Right atrium auricular region (tissue), 2 donors: ENCODE measurements around the gene BRIP1. TPM values are rescaled to one million over a fixed set of nuclear protein-coding genes. Genes with fewer than 3 reads are reported as not detected.

Experiments
- DNase-seq: peaks from one replicate; pipeline ENCODE4 v3.0.0-alpha.2; 2019; ENCODE audit warnings: low spot score
- H3K27ac ChIP-seq, 2 donors: fragments of 200-600 bp; sonication (generic); 1 replicate in 1 of 2; 2 replicates in 1 of 2; pipeline ENCODE4 v1.5.1; 2016 to 2019
- H3K27me3 ChIP-seq, 2 donors: fragments of 200-600 bp; sonication (generic); one replicate each; pipeline versions ENCODE4 v1.5.1 to v1.6.0; 2017 to 2019
- H3K36me3 ChIP-seq: fragments of 200-600 bp; sonication (generic); one replicate; pipeline ENCODE4 v1.5.1; 2016
- H3K4me1 ChIP-seq, 2 donors: fragments of 200-600 bp; sonication (generic); one replicate each; pipeline versions ENCODE4 v1.5.1 to v1.6.0; 2017 to 2019
- H3K4me3 ChIP-seq, 2 donors: fragments of 200-600 bp; sonication (generic); 1 replicate in 1 of 2; 2 replicates in 1 of 2; pipeline ENCODE4 v1.5.1; 2017 to 2019; ENCODE audit warnings: mild to moderate bottlenecking in 1 of 2, moderate library complexity in 1 of 2
- H3K9me3 ChIP-seq, 2 donors: fragments of 200-600 bp; sonication (generic); one replicate each; pipeline ENCODE4 v1.5.1; 2019
- total RNA-seq, 2 donors: library from RNA; depleted of rRNA; stranded (reverse); fragments of >200 nt; gene quantifications; one replicate each; pipeline ENCODE4 v1.1.0, GENCODE V29; 2016
- TF ChIP-seq, protein P1 (sequence below), 2 donors: fragments of 200-600 bp; sonication (generic); IDR thresholded peaks; one replicate each; pipeline ENCODE4 v1.5.1; 2019; ENCODE audit warnings: antibody characterized with exemption in 2 of 2

The BRIP1 gene
- total RNA-seq, 2 donors from 2014 or later = not detected

- Histone ChIP-seq H3K4me3 (no peak overlapping the region), H3K27ac (no peak overlapping the region), H3K9me3 (peaks cover 0 to 14% of the 10 kb centered on the region in 2 donors), H3K36me3 (no peaks in the 10 kb centered on the region), H3K4me1 (no peaks in the 10 kb centered on the region), H3K27me3 (no peaks in the 10 kb centered on the region)
- TF ChIP-seq, protein P1, sequence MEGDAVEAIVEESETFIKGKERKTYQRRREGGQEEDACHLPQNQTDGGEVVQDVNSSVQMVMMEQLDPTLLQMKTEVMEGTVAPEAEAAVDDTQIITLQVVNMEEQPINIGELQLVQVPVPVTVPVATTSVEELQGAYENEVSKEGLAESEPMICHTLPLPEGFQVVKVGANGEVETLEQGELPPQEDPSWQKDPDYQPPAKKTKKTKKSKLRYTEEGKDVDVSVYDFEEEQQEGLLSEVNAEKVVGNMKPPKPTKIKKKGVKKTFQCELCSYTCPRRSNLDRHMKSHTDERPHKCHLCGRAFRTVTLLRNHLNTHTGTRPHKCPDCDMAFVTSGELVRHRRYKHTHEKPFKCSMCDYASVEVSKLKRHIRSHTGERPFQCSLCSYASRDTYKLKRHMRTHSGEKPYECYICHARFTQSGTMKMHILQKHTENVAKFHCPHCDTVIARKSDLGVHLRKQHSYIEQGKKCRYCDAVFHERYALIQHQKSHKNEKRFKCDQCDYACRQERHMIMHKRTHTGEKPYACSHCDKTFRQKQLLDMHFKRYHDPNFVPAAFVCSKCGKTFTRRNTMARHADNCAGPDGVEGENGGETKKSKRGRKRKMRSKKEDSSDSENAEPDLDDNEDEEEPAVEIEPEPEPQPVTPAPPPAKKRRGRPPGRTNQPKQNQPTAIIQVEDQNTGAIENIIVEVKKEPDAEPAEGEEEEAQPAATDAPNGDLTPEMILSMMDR (IDR thresholded peaks at IDR 0.05) = no peak
- DNase-seq = no peak
These were observed 106.8 kb downstream of the BRIP1 start for GRCh38 chr17:61756561-61756960.

- DNase-seq = no peak
- TF ChIP-seq, protein P1 (IDR thresholded peaks at IDR 0.05) = no peak
- H3K27me3 ChIP-seq = no peaks in the 10 kb centered on the region
- peaks cover 0 to 9% of the 10 kb centered on the region in 2 donors for H3K9me3 ChIP-seq
- H3K36me3 ChIP-seq = no peaks in the 10 kb centered on the region
- no peak overlapping the region for H3K4me3 ChIP-seq
- H3K4me1 ChIP-seq = no peaks in the 10 kb centered on the region
- no peak overlapping the region for H3K27ac ChIP-seq
These were observed 107.7 kb downstream of the BRIP1 start for GRCh38 chr17:61755668-61756067.

DNA sequence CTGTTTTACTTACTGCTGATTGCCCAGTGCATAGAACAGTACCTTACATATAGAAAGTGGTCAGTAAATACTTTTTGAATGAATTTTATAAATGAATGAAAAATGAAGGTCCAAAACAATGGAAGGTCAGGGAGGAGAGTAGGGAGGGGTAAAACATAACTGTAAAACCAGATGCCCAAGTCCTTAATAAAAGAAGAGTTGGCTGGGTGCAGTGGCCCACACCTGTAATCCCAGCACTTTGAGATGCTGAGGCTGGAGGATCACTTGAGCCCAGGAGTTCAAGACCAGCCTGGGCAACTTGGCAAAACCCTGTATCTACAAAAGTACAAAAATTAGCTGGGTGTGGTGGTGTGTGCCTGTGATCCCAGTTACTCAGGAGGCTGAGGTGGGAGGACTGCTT lies 108.2 kb downstream of the BRIP1 start:
- Histone ChIP-seq H3K4me3 (no peak overlapping the region), H3K27ac (no peak overlapping the region), H3K4me1 (no peaks in the 10 kb centered on the region), H3K27me3 (no peaks in the 10 kb centered on the region), H3K36me3 (no peaks in the 10 kb centered on the region), H3K9me3 (peaks cover 0 to 9% of the 10 kb centered on the region in 2 donors)
- no peak for DNase-seq
- TF ChIP-seq, protein P1 (IDR thresholded peaks at IDR 0.05) = no peak

- Histone ChIP-seq H3K27ac (no peak overlapping the region), H3K4me1 (no peaks in the 10 kb centered on the region), H3K27me3 (no peaks in the 10 kb centered on the region), H3K4me3 (no peak overlapping the region), H3K9me3 (peaks cover 0 to 8% of the 10 kb centered on the region in 2 donors), H3K36me3 (no peaks in the 10 kb centered on the region)
- DNase-seq = no peak
- TF ChIP-seq, protein P1 (IDR thresholded peaks at IDR 0.05) = no peak
These were observed 109.2 kb downstream of the BRIP1 start for GRCh38 chr17:61754124-61754523.

DNA sequence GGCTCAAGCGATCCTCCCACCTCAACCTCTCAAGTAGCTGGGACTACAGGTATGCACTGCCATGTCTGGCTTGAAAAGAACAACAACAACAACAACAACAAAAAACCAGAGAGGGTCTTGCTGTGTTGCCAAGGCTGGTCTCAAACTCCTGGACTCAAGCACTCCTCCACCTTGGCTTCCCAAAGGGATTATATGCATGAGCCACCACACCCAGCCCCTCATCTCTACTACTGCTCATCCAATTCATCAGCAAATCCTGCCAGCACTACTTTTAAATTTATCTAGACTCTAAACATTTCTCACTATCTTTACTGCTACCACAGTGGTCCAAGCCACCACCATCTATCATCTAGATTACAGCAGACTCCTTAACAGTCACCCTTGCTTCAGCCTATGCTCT lies 109.6 kb downstream of the BRIP1 start:
- Histone ChIP-seq H3K9me3 (peaks cover 0 to 4% of the 10 kb centered on the region in 2 donors), H3K4me1 (no peaks in the 10 kb centered on the region), H3K27me3 (no peaks in the 10 kb centered on the region), H3K27ac (no peak overlapping the region), H3K4me3 (no peak overlapping the region), H3K36me3 (no peaks in the 10 kb centered on the region)
- no peak for DNase-seq
- TF ChIP-seq, protein P1 (IDR thresholded peaks at IDR 0.05) = no peak

DNA sequence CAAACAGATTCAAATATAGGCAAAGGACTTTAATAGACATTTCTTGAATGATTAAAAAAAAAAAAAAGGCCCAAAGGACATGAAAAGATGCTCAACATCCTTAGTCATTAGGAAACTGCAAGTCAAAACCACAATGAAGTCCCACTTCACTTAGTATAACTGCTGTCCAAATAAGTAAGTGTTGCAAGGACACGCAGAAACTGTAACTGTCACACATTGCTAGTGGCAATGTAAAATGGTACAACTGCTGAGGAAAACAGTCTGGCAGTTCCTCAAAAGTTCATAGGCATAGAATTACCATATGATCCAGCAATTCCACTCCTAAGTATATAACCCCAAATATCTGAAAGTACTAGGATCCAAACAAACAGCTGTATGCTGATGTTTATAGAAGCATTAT lies 112.7 kb downstream of the BRIP1 start:
- TF ChIP-seq, protein P1 (IDR thresholded peaks at IDR 0.05) = no peak
- Histone ChIP-seq H3K27me3 (no peaks in the 10 kb centered on the region), H3K36me3 (no peaks in the 10 kb centered on the region), H3K9me3 (peaks cover 0 to 9% of the 10 kb centered on the region in 2 donors), H3K27ac (no peak overlapping the region), H3K4me3 (no peak overlapping the region), H3K4me1 (no peaks in the 10 kb centered on the region)
- no peak for DNase-seq
